Liver (tissue), 3 donors: ENCODE measurements around the gene CCDC141.

Source experiments
- GABPA ChIP-seq, 2 donors: IDR thresholded peaks in 1 of 2; conservative IDR thresholded peaks in 1 of 2; 2 replicates each; pipeline ENCODE4 v1.6.1; 2016; ENCODE audit warnings: antibody characterized with exemption in 2 of 2, mild to moderate bottlenecking in 1 of 2, moderate library complexity in 1 of 2
- HNF4G ChIP-seq: IDR thresholded peaks from 2 replicates; pipeline ENCODE4 v1.6.1; 2016; ENCODE audit warnings: antibody characterized with exemption
- JUND ChIP-seq, 2 donors: IDR thresholded peaks; 2 replicates each; pipeline ENCODE4 v1.6.1; 2016; ENCODE audit warnings: antibody characterized with exemption in 2 of 2
- RAD21 ChIP-seq, 2 donors: IDR thresholded peaks; 2 replicates each; pipeline ENCODE4 v1.6.1; 2016; ENCODE audit warnings: antibody characterized with exemption in 2 of 2, mild to moderate bottlenecking in 2 of 2
- REST ChIP-seq: IDR thresholded peaks from 2 replicates; pipeline ENCODE4 v1.6.1; 2016; ENCODE audit warnings: antibody characterized with exemption, mild to moderate bottlenecking
- SP1 ChIP-seq: IDR thresholded peaks from 2 replicates; pipeline ENCODE4 v1.6.1; 2018; ENCODE audit warnings: antibody characterized with exemption, mild to moderate bottlenecking
- TAF1 ChIP-seq: conservative IDR thresholded peaks from 2 replicates; pipeline ENCODE4 v1.6.1; 2016; ENCODE audit warnings: antibody characterized with exemption, mild to moderate bottlenecking
- YY1 ChIP-seq: IDR thresholded peaks from 2 replicates; pipeline ENCODE4 v1.6.1; 2016; ENCODE audit warnings: antibody characterized with exemption, mild to moderate bottlenecking
- TF ChIP-seq, protein P1 (sequence below): fragments of 150-350 bp; IDR thresholded peaks from 2 replicates; pipeline ENCODE4 v1.5.1; 2017; ENCODE audit warnings: improper control_type of control experiment, low read depth, low read length; ENCODE audit not compliant: missing input control
- TF ChIP-seq, protein P2 (sequence below): IDR thresholded peaks from 2 replicates; pipeline ENCODE4 v1.6.1; 2016; ENCODE audit warnings: antibody characterized with exemption
- donor health status: healthy.
- donor health status: healthy.

- TF ChIP-seq, protein P1, sequence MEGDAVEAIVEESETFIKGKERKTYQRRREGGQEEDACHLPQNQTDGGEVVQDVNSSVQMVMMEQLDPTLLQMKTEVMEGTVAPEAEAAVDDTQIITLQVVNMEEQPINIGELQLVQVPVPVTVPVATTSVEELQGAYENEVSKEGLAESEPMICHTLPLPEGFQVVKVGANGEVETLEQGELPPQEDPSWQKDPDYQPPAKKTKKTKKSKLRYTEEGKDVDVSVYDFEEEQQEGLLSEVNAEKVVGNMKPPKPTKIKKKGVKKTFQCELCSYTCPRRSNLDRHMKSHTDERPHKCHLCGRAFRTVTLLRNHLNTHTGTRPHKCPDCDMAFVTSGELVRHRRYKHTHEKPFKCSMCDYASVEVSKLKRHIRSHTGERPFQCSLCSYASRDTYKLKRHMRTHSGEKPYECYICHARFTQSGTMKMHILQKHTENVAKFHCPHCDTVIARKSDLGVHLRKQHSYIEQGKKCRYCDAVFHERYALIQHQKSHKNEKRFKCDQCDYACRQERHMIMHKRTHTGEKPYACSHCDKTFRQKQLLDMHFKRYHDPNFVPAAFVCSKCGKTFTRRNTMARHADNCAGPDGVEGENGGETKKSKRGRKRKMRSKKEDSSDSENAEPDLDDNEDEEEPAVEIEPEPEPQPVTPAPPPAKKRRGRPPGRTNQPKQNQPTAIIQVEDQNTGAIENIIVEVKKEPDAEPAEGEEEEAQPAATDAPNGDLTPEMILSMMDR: no peak
- no peak for TF ChIP-seq YY1
- no peak for TF ChIP-seq HNF4G
- TF ChIP-seq RAD21 (IDR thresholded peaks at IDR 0.05): no peak
- no peak for TF ChIP-seq REST
- TF ChIP-seq, protein P2, sequence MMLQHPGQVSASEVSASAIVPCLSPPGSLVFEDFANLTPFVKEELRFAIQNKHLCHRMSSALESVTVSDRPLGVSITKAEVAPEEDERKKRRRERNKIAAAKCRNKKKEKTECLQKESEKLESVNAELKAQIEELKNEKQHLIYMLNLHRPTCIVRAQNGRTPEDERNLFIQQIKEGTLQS: no peak
- no peak for TF ChIP-seq GABPA (IDR thresholded peaks at IDR 0.05 in 1 of 2, conservative IDR thresholded peaks at IDR 0.05 in 1 of 2)
- TF ChIP-seq JUND (IDR thresholded peaks at IDR 0.05): no peak
- TF ChIP-seq TAF1: no peak
- TF ChIP-seq SP1: no peak
Measured at GRCh38 chr2:179031731-179032408, 18.1 kb downstream of the CCDC141 start.
